K562 (cell line): ENCODE data around the gene SNU13. TPM values are rescaled to one million over a fixed set of nuclear protein-coding genes. Genes with fewer than 3 reads are reported as not detected.

ENCODE experiments used
- BDP1 ChIP-seq: IDR thresholded peaks from 3 replicates; pipeline ENCODE4 v1.6.1; 2011; ENCODE audit not compliant: insufficient read length, insufficient read depth
- CEBPZ ChIP-seq: fragments of 150-350 bp; IDR thresholded peaks from 2 replicates; pipeline ENCODE4 v1.6.1; 2014; ENCODE audit warnings: low read depth, mild to moderate bottlenecking, low read length, borderline replicate concordance
- EP400 ChIP-seq: fragments of 450-650 bp; IDR thresholded peaks from 2 replicates; pipeline ENCODE4 v1.6.1; 2017; ENCODE audit warnings: antibody characterized with exemption, mild to moderate bottlenecking, moderate library complexity
- ETS2 ChIP-seq: IDR thresholded peaks from 2 replicates; pipeline ENCODE4 v1.6.1; 2016; ENCODE audit warnings: borderline replicate concordance, missing genetic modification characterization, mild to moderate bottlenecking, moderate library complexity, missing compliant biosample characterization; ENCODE audit not compliant: poor library complexity, severe bottlenecking
- L3MBTL2 ChIP-seq: fragments of 450-650 bp; IDR thresholded peaks from 2 replicates; pipeline ENCODE4 v1.6.1; 2016; ENCODE audit warnings: mild to moderate bottlenecking, moderate library complexity
- MED1 ChIP-seq: sonication (generic); formaldehyde crosslinking; IDR thresholded peaks from 2 replicates; pipeline ENCODE4 v1.8.1; 2023; ENCODE audit warnings: missing genetic modification reagents, borderline replicate concordance
- RNF219 ChIP-seq: fragments of 250-450 bp; sonication (Bioruptor Pico); IDR thresholded peaks from 2 replicates; pipeline ENCODE4 v1.5.0; 2022; ENCODE audit warnings: mild to moderate bottlenecking
- TAF7 ChIP-seq: fragments of 450-650 bp; IDR thresholded peaks from 2 replicates; pipeline ENCODE4 v1.6.1; 2016; ENCODE audit warnings: missing genetic modification characterization, missing compliant biosample characterization
- VEZF1 ChIP-seq: fragments of 200-800 bp; sonication (Bioruptor generic); IDR thresholded peaks from 2 replicates; pipeline ENCODE4 v1.6.1; 2017; ENCODE audit warnings: missing genetic modification characterization, missing compliant biosample characterization
- polyA plus RNA-seq, 8 experiments: library from polyadenylated mRNA; depleted of rRNA in 4 of 8; stranded (reverse) in 5 of 8; unstranded in 3 of 8; fragments of >200 nt; fragmentation: Nextera tagmentation in 2 of 8; fragmentation: Illumina TruSeq in 1 of 8; extraction: Ambion mirVana in 2 of 8; extraction: Trizol in 1 of 8; gene quantifications; 2 replicates each; pipeline versions ENCODE4 v1.2.1 to v1.2.3, GENCODE V29; 2011 to 2014; ENCODE audit warnings: inconsistent platforms in 1 of 8, missing spikeins in 1 of 8
- total RNA-seq, 7 experiments: library from RNA; depleted of rRNA in 6 of 7; stranded (reverse); fragments of >200 nt in 6 of 7; fragmentation: Illumina TruSeq in 2 of 7; extraction: Trizol in 2 of 7; gene quantifications; 2 replicates each; pipeline versions ENCODE4 v1.2.1 to v1.2.3, GENCODE V29; 2011 to 2021; ENCODE audit warnings: low replicate concordance in 1 of 7

The SNU13 gene
- total and polyA plus RNA-seq, 9 of the 15 experiments (the other 6 are each of a cell fraction or from before 2014, with no cell fraction given), result 185 to 981 (median 283) TPM

GRCh38 chr22:41659941-41660340 lies 28.7 kb downstream of the SNU13 start (continued):
- no peak for TF ChIP-seq RNF219 (CRISPR knock-in tag)
- TF ChIP-seq TAF7 (tag), result no peak
- TF ChIP-seq ETS2 (tag), result no peak
- no peak for TF ChIP-seq EP400
- no peak for TF ChIP-seq BDP1
- TF ChIP-seq MED1 (CRISPR knock-in tag), result no peak
- TF ChIP-seq CEBPZ, result no peak
- no peak for TF ChIP-seq L3MBTL2
- no peak for TF ChIP-seq VEZF1 (CRISPR knock-in tag)
